HT-29 (cell line): Measurements from ENCODE around the gene PKP1. TPM values are rescaled to one million over a fixed set of nuclear protein-coding genes. Genes with fewer than 3 reads are reported as not detected.

Source experiments
- DNase-seq: peaks from one replicate; pipeline ENCODE4 v3.0.0-alpha.2; 2015; ENCODE audit warnings: low spot score
- total RNA-seq: library from RNA; depleted of rRNA; stranded (reverse); fragments of >200 nt; shearing (Covaris generic); gene quantifications from 2 replicates; pipeline ENCODE4 v1.2.3, GENCODE V29; 2014

Gene PKP1
- total RNA-seq, 1 experiment from 2014 or later, result 0.43 TPM

DNA sequence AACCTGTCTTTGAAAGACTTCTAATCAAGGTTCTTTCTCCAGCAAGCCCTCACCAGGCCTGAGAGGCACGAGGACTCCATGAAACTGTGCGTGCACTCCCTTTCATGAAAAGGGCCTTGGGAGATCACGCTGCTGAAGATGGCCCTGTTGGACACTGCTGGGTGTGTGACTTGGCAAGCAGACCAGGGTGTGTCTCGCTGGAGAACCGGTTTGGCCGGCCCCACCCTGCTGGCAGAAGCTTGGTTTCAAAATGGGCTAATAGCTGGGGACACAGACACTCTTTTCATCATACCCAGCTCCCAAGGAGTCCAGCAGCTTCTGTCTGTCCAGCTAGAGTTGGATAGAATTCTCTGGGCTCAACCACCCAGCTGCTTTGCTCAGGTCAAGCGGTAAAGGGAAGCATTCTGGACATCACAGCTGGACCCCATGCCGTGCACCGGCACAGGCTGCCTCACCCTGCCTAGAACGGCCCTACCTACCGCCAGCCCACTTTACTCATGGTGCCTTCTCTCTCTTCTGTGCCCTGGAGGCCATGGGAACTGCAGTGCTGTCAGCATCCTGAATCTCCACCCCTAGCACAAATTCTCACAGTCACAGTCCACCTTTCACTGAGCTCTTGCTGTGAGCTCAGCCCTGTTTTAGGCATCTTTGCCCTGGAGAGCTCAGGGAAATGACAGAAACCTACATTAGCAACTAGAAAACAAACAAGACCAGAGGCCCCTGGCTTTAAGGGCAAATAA is 24.6 kb downstream of the PKP1 start:
- DNase-seq, result no peak

DNA sequence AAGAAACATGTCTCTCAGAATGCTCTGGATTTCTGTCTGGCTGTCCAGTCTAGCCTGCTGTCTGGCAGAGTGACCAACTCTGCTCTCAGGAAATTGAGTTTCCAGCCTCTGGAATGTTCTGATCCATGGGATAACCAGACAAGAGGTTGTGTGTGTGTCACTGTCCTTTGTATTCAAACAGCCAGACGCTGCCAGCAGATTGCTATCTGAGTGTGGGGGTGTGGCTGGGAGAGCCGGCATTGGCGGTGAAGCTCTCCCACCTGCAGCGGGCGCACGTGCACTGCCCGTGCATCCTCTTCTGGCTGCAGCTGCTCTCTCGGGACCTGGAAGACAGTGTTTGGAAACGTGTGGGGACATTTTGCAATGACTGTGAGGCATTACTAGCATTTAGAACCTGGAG is 26.1 kb downstream of the PKP1 start:
- DNase-seq, result peak; percentile 69

DNA sequence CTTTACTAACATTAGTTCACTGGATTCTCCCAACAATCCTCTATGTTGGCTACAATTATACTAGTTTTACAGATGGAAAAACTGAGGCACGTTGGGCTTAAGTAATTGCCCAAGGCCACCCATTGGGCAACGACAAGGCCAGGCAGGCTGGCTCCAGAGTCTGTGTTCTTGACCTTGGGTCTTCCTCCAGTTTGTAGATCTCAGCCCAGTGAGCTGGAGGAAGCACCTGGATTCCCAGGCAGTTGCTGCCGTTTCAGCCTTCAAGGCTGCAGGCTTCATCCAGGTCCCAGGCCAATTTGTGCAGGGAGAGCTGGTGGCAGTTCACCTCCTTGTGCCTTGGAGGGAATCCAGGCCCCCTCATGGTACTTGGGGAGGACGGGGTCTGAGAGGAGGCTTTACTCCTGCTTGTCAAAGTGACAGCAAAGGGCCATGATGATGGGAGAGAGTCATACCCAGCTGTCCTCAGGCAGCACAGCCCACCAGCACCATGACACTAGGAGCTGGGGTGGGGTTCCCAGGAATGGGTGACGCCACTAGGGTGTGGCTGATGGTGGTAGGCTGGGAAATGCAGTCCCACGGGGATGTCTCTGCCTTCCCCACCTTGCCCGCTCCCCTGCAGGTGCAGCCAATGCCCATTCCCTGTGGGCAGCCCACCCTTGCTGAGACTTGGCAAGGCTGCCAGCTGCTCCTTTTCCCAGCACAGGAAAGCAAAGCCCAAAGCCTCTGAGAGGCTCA is 27.1 kb downstream of the PKP1 start:
- DNase-seq, result no peak

DNA sequence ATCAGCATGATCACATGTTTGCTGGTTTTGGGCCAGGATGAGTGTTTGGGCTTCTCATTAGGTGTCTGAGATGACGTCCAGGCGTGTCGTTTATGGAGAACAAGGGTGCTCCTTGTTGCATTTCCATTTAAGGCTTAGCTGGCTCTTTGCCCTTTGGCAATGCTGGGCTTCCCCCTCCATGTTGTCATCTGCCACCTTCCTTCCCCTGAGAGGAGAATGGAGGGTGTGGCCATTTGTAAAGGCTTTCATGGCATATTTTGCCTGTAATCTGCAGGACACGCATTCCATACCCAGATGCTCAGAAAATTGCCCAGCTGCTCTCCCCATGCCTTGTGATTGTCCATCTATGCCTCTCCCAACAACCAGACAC is 27.7 kb downstream of the PKP1 start:
- DNase-seq, result no peak

DNA sequence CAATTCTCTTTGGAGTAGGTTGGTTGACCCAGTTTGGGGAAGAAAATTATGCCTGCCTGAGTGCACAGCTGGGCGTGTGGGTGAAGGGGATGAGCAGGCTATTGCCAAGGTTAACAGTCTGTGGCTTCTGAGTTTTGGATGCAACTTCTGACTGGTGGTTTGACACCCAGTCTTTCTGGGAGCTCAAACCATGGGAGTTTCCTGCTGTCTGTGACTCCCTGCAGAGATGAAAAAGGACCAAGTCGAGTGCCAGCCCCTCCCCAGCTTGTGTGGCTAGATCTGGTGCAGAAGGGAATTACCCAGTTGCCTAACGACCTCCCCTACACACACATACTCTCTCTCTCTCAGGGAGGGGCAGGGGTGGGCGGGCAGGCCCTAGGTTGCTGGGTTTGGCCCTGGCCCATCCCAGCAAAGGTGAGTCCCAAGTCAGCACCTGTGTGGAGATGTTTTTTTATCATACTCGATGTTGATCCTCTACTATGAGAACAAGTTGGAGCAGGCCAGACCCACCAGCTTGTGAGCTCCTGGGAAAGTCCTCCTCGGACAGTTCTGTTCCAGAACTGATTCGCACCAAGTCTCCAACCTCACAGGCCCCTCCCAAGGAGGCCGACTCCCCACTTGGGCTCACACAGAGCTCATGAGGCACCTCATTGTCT is 28.2 kb downstream of the PKP1 start:
- DNase-seq, result no peak

DNA sequence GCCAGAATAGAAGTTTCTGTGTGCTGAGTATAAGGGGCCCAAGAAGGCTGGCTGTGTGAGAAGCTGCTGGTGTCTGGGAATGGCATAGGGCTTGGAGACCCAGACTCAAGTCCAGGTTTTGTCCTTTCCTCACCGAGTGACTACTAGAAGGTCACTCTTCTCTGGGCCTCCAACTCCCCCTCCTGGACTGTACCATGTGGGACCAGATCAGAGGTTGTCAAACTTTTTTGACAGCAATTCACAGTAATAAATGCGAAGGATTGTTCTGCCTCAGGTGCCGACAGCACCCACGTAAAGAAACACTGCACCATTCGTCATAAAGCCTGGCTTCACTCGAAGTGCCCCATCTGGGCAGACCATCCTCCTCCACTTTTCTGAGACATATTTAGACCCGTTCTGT is 29.0 kb downstream of the PKP1 start:
- DNase-seq, result no peak

DNA sequence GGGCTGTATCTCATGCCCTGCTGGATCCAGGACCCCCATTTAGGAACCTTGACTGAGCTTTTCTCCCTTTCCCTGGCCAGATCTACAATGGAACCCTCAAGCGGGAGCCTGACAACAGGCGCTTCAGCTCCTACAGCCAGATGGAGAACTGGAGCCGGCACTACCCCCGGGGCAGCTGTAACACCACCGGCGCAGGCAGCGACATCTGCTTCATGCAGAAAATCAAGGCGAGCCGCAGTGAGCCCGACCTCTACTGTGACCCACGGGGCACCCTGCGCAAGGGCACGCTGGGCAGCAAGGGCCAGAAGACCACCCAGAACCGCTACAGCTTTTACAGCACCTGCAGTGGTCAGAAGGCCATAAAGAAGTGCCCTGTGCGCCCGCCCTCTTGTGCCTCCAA is 29.8 kb downstream of the PKP1 start:
- DNase-seq, result no peak

DNA sequence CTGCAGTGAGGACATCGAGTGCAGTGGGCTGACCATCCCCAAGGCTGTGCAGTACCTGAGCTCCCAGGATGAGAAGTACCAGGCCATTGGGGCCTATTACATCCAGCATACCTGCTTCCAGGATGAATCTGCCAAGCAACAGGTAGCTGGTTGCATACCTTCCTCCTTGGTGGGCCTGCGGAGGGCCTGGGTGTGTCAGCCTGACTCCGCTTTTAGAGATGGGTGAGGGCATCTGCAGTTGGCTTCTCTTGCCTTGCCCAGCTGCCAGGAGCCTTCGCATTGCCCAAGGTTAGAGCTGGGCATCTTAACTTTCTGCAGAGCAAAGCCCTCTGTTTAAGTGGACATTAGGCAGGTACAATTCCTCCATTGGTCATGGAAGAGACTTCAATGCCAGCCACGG is 33.2 kb downstream of the PKP1 start:
- no peak for DNase-seq

DNA sequence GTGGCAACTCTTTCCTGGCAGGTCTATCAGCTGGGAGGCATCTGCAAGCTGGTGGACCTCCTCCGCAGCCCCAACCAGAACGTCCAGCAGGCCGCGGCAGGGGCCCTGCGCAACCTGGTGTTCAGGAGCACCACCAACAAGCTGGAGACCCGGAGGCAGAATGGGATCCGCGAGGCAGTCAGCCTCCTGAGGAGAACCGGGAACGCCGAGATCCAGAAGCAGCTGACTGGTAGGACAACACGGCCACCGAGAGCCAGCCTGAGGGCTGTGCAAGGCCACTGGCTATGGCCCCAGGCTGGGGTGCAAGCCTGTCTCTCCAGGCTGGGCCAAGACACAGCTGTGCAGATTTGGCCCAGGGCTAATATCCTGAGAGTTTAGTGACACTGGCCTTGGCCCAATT is 34.2 kb downstream of the PKP1 start:
- DNase-seq, result no peak

DNA sequence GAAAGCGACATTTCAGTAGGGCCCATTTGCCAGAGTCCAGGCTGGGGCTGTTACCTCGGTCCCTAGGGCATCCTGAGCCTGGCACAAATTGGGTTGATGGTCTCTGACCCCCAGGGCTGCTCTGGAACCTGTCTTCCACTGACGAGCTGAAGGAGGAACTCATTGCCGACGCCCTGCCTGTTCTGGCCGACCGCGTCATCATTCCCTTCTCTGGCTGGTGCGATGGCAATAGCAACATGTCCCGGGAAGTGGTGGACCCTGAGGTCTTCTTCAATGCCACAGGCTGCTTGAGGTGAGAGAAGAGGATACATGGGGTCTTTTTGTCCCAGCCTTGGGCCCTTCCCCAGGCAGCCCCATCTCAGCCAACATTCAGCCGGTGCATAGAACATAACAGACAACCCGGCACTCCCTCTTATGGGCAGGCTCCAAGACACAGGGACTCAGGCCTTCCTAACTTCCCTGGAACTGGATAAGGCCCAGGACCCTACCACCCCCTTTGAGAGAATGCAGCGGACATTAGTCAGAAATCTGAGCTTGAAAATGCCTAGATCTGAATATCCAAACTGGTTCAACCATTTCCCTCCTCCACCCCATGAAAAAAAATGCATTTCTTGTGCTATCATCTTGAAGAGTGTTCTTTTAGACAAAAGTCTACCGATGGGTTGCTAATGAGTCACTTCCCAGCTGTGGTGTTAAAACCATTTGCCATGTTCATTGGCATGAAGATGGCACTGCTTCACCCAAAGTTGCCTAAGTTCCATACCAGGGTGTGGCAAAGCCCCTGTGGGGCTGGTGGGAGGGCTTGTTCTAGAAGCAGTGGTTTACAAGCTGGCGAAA is 35.4 kb downstream of the PKP1 start:
- DNase-seq, result no peak

DNA sequence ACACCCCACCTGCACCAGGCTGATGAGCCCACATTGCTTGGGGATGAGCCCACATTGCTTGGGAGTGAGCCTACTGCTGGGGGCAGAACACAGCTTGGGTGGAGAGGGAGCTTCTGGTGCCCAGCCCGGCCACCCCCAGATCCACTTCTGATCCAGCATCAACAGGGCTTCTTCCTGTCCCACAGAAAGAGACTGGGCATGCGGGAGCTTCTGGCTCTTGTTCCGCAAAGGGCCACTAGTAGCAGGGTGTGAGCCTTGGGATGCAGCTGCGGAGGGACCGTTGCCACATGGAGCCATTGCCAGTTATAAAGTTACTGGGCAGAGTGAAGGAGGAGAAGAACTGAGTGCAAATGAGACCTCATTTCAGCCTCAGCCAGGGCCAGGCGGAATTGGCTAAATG is 36.3 kb downstream of the PKP1 start:
- no peak for DNase-seq

DNA sequence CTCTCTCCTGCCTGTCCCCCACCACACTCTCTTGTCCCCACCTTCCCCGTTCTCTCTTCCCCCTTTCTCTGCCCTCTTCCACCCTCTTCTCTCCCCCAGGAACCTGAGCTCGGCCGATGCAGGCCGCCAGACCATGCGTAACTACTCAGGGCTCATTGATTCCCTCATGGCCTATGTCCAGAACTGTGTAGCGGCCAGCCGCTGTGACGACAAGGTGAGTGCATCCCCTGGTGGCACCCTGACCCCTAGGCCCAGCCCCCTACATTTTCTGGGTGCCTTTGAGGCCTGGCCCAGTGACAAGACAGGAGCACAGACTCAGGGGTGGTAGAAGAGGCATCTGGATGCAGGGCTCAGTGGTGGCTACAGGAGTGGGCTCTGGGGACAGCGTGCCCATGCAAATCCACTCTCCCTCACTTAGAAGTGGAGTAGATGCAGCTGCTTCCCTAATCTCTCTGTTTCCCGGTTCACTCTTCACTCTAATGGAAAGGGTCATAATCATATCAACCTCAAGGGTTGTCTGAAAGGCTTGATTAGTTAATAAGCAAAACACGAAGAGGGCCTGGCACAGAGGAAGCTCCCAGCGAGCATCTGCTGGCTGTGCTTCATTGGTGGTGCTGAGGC is 37.0 kb downstream of the PKP1 start:
- DNase-seq, result no peak

DNA sequence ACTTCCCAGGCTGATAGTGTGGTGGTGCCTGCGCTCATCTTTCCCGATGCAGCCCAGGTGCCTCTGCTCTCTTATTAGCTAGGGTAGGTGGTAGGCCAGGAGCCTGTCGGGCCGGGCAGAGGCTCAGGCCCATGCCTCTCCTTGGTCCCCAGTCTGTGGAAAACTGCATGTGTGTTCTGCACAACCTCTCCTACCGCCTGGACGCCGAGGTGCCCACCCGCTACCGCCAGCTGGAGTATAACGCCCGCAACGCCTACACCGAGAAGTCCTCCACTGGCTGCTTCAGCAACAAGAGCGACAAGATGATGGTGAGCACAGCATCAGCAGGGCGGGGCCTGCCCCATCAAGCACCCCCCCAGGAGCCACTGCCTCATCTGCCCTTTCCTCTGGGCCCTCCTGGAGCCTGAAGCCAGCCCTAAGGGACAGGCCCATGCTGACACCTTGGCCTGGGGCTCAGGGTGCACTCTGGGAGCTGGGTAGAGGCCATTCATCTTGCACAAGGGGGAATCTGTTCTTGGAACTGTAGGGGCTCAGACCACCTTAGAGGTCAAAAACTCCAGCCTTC is 38.6 kb downstream of the PKP1 start:
- no peak for DNase-seq

DNA sequence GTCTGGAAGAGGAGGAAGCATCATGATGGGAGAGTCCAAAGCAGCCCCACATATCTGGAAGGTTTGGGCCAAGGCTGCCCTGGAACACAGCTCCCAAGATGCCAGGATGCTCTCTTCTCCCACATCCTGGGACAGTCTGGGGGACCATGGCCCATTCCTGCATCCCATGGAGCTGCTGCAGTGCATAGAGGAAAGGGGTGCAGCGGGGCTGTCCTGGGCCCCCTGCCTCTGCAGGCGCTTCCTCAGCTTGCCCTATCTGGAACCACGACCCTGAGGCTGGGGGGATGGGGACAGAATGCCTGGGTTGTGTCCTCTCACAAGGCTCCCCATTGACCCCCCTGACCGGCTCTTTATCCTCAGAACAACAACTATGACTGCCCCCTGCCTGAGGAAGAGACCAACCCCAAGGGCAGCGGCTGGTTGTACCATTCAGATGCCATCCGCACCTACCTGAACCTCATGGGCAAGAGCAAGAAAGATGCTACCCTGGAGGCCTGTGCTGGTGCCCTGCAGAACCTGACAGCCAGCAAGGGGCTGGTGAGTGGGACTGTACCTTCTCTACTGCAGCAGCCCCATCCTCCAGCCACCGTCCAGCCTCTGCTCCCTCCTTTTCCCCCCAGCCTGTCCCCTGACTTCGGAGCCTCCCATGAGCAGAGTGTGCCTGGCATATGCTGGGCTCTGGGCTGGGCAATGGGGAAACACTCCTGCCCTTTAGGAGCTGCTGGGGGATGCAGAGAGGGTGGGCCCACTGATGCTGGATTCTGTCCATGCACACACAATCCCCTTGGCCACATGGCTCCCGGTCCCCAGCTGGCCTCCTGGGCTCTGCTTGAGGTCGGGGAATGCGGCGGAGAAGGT is 39.6 kb downstream of the PKP1 start:
- no peak for DNase-seq

DNA sequence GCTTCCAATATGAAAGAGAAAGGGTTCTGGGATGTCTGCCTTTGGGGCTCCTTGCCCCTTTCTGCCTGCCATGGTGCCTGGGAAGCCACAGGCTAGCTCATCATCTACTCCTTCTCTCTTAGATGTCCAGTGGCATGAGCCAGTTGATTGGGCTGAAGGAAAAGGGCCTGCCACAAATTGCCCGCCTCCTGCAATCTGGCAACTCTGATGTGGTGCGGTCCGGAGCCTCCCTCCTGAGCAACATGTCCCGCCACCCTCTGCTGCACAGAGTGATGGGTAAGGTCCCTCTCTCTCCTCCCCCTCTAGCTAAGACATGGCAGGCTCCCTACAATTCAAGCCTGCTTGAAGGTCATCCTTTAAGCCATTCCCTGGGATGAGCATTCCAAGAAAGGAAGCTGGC is 41.0 kb downstream of the PKP1 start:
- DNase-seq, result no peak

DNA sequence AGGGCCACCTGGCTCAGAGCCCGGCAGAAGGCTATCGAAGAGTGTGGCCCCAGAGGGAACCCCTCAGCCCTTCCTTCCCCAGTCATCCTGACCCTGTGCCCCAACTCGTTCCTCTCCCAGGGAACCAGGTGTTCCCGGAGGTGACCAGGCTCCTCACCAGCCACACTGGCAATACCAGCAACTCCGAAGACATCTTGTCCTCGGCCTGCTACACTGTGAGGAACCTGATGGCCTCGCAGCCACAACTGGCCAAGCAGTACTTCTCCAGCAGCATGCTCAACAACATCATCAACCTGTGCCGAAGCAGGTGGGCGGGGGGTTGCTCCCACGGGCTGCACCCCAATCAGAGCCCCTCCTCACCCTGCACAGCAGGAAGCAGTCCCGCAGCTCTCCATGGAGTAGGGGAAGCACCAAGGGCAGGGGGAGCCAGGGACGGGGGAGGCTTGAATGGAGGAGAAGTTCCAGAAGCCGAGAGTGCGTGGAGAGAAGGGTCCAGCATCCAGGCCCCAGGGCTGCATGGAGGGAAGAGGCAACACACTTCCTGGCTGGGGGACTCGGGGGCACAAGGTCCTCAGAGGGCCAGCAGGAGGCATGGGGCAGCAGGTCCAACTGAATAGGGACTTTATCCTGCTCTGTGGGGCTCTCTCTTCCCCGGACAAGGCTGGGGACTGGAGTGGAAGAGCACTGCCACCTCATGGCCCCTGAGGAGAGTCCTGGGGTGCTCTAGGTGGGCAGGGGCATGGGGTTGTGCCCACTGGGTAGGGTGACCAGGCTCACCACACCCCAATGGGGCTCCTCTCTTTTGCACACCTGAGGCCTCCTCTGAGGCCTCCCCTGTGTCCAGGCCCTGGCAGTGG is 41.7 kb downstream of the PKP1 start:
- no peak for DNase-seq

DNA sequence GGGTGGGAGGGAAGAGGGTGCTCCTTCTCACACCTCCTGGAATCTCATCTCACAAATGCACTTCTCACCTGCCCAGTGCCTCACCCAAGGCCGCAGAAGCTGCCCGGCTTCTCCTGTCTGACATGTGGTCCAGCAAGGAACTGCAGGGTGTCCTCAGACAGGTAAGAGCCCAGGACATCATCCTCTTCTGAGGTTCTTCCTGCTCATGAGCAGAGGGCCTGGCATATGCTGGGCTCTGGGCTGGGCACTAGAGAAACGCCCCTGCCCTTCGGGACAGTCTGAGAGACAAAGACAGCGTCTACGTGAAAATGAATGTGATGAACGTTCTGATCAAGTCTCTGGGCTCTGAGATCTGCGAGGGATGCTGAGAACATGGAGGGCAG is 42.4 kb downstream of the PKP1 start:
- no peak for DNase-seq

DNA sequence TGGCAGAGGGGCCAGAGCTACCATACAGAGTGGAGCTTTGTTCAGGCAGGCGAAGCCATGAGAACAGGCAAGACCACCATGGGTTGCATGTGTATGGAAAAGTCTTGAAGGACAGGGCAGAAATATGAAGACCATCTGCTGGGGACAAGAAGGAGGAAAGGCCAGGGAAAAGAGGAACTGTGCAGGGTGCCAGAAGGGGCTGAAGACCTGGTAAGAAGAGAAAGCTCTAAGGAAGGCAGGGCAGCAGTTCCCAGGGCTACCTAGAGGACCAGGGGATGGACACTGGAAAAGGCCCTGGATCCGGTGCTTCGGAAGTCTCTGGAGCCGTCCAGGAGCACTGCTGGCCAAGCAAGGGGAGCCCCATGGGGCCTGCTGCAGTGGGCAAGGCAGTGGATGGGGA is 43.4 kb downstream of the PKP1 start:
- DNase-seq, result no peak

DNA sequence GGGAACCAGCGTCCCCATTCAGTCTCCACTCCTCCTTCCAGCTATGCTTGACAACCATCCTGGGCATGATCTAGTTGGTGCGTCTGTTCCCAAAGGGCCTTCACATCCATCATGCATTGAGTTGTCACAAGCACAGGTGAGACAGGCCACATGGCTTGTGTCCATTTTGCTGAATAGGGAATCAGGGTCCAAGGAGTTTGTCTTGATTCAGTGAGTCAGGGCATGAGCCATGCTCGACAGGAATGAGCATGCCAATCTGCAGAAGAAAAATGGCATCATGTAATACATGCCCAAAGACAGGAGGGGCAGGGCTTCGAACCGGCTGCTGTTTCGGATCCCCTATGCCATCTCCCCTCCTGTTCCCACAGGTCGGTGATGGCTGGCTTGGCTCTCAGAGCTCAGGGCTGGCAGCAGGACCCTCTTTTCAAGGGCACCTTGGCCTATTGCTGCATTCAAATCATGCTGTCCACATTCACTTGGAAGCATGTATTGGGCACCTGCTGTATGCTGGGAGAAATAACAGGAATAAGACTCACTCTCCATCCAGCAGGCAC is 44.5 kb downstream of the PKP1 start:
- DNase-seq, result no peak
